ENCODE measurements around the gene HES5.

DNA sequence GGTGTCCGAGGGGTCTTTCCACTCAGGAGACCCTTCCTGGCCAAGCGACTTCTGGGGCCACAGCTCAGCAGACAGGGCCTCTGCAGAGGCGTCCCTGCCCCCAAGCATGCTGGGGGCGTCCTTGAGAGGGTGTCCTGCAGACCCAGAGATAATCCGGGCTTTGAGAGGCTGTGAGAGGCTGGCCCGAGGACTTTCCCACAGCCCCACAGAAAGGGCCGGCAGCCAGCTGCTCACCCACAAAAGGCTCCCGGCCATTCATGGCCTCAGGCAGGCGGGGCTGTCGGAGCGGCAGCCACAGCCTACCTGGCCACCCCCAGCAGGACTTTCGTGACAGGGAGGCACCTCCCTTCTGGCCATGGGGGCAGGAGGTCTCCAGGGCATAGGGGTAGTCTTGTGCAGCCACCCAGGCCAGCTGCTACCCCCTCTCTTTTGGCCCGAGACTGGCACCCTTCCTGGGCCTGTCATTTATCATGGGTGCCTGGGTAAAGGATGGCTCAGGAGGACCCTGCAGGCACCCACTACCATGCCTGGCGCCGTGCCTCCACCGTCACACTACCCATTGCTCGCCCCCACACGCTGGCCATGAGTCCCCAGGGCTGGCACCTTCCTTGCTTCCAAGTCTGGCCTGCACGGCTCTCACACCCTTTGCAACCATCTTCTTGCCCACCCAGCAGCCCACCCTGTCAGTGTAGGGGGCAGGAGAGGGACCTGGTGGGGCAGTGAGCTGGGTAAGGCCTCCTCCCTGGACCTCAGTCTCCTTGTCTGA is 15.0 kb upstream of the HES5 start:
- TF ChIP-seq POLR2AphosphoS5 (IDR thresholded peaks at IDR 0.05) (no peak), EZH2 (IDR thresholded peaks at IDR 0.05; ENCODE audit: borderline replicate concordance, insufficient read depth, low read length, poor library complexity, severe bottlenecking) (no peak), MXI1 (conservative IDR thresholded peaks at IDR 0.05; ENCODE audit: poor library complexity, severe bottlenecking) (no peak), TAF1 (IDR thresholded peaks at IDR 0.05; ENCODE audit: low read depth) (no peak), REST (IDR thresholded peaks at IDR 0.05; ENCODE audit: borderline replicate concordance) (no peak), SMC3 (conservative IDR thresholded peaks at IDR 0.05; ENCODE audit: poor library complexity) (no peak)
- TF ChIP-seq, protein P1, sequence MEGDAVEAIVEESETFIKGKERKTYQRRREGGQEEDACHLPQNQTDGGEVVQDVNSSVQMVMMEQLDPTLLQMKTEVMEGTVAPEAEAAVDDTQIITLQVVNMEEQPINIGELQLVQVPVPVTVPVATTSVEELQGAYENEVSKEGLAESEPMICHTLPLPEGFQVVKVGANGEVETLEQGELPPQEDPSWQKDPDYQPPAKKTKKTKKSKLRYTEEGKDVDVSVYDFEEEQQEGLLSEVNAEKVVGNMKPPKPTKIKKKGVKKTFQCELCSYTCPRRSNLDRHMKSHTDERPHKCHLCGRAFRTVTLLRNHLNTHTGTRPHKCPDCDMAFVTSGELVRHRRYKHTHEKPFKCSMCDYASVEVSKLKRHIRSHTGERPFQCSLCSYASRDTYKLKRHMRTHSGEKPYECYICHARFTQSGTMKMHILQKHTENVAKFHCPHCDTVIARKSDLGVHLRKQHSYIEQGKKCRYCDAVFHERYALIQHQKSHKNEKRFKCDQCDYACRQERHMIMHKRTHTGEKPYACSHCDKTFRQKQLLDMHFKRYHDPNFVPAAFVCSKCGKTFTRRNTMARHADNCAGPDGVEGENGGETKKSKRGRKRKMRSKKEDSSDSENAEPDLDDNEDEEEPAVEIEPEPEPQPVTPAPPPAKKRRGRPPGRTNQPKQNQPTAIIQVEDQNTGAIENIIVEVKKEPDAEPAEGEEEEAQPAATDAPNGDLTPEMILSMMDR (IDR thresholded peaks at IDR 0.05; ENCODE audit: poor library complexity, severe bottlenecking), result no peak
